Measurements from ENCODE around the gene OR51I2.

OR51I2 gene

GRCh38 chr11:5473921-5474320 lies 24.8 kb downstream of the OR51I2 start:
- Histone ChIP-seq H3K4me3 (ENCODE audit: extremely low read depth, insufficient read depth, low read length, poor library complexity, severe bottlenecking) (no peak overlapping the region), H3K4me1 (ENCODE audit: control insufficient read depth, insufficient read depth, low read length, poor library complexity, severe bottlenecking) (no peaks in the 10 kb centered on the region), H3K9me3 (ENCODE audit: control insufficient read depth, low read length) (no peaks in the 10 kb centered on the region), H3K27ac (ENCODE audit: low read depth, low read length, severe bottlenecking) (no peak overlapping the region), H3K36me3 (ENCODE audit: control insufficient read depth, insufficient read depth, low read length) (no peaks in the 10 kb centered on the region)

GRCh38 chr11:5476186-5476819 lies 27.2 kb downstream of the OR51I2 start:
- Histone ChIP-seq H3K4me3 (ENCODE audit: extremely low read depth, insufficient read depth, low read length, poor library complexity, severe bottlenecking) (no peak overlapping the region), H3K4me1 (ENCODE audit: control insufficient read depth, insufficient read depth, low read length, poor library complexity, severe bottlenecking) (no peaks in the 10 kb centered on the region), H3K9me3 (ENCODE audit: control insufficient read depth, low read length) (no peaks in the 10 kb centered on the region), H3K27ac (ENCODE audit: low read depth, low read length, severe bottlenecking) (no peak overlapping the region), H3K36me3 (ENCODE audit: control insufficient read depth, insufficient read depth, low read length) (no peaks in the 10 kb centered on the region)
- no CpG with 5 or more reads among the region's 2 CpGs for WGBS, 2 experiments (ENCODE audit: insufficient coverage in 2 of 2)

GRCh38 chr11:5486003-5486402 lies 36.9 kb downstream of the OR51I2 start:
- WGBS, 2 experiments (ENCODE audit: insufficient coverage in 2 of 2): 100% methylated on average over 1 of the region's 3 CpGs; no CpG with 5 or more reads in 1 of the 2 experiments
- no peak overlapping the region for H3K27ac ChIP-seq (ENCODE audit: low read depth, low read length, severe bottlenecking)

GRCh38 chr11:5486421-5486820 lies 37.3 kb downstream of the OR51I2 start:
- Histone ChIP-seq H3K36me3 (ENCODE audit: control insufficient read depth, insufficient read depth, low read length) (no peaks in the 10 kb centered on the region), H3K9me3 (ENCODE audit: control insufficient read depth, low read length) (no peaks in the 10 kb centered on the region), H3K4me1 (ENCODE audit: control insufficient read depth, insufficient read depth, low read length, poor library complexity, severe bottlenecking) (no peaks in the 10 kb centered on the region), H3K4me3 (ENCODE audit: extremely low read depth, insufficient read depth, low read length, poor library complexity, severe bottlenecking) (no peak overlapping the region), H3K27ac (ENCODE audit: low read depth, low read length, severe bottlenecking) (no peak overlapping the region)
- 75 to 100% methylated on average over 1 of the region's 3 CpGs for WGBS, 2 experiments (ENCODE audit: insufficient coverage in 2 of 2)

More at GRCh38 chr11:5486003-5486402, 36.9 kb downstream of the OR51I2 start:
- Histone ChIP-seq H3K4me3 (ENCODE audit: extremely low read depth, insufficient read depth, low read length, poor library complexity, severe bottlenecking) (no peak overlapping the region), H3K9me3 (ENCODE audit: control insufficient read depth, low read length) (no peaks in the 10 kb centered on the region), H3K36me3 (ENCODE audit: control insufficient read depth, insufficient read depth, low read length) (no peaks in the 10 kb centered on the region), H3K4me1 (ENCODE audit: control insufficient read depth, insufficient read depth, low read length, poor library complexity, severe bottlenecking) (no peaks in the 10 kb centered on the region)

- Histone ChIP-seq H3K36me3 (ENCODE audit: control insufficient read depth, insufficient read depth, low read length) (no peaks in the 10 kb centered on the region), H3K4me1 (ENCODE audit: control insufficient read depth, insufficient read depth, low read length, poor library complexity, severe bottlenecking) (no peaks in the 10 kb centered on the region), H3K27ac (ENCODE audit: low read depth, low read length, severe bottlenecking) (no peak within 1 kb of the TSS), H3K9me3 (ENCODE audit: control insufficient read depth, low read length) (no peaks in the 10 kb centered on the region), H3K4me3 (ENCODE audit: extremely low read depth, insufficient read depth, low read length, poor library complexity, severe bottlenecking) (no peak within 1 kb of the TSS)
Measured at GRCh38 chr11:5488385-5488784, 39.3 kb downstream of the OR51I2 start, which contains the start of gene OR52D1. Gene OR52D1, plus strand, starts transcription at chr11:5488685. Its CDS starts 22 bp downstream, at chr11:5488707.

GRCh38 chr11:5488798-5489399 lies 39.8 kb downstream of the OR51I2 start:
- Histone ChIP-seq H3K9me3 (ENCODE audit: control insufficient read depth, low read length) (no peaks in the 10 kb centered on the region), H3K4me3 (ENCODE audit: extremely low read depth, insufficient read depth, low read length, poor library complexity, severe bottlenecking) (no peak overlapping the region), H3K27ac (ENCODE audit: low read depth, low read length, severe bottlenecking) (no peak overlapping the region), H3K36me3 (ENCODE audit: control insufficient read depth, insufficient read depth, low read length) (no peaks in the 10 kb centered on the region), H3K4me1 (ENCODE audit: control insufficient read depth, insufficient read depth, low read length, poor library complexity, severe bottlenecking) (no peaks in the 10 kb centered on the region)
- 95 to 98% methylated on average over 4 of the region's 4 CpGs for WGBS, 2 experiments (ENCODE audit: insufficient coverage in 2 of 2)

GRCh38 chr11:5489576-5490357 lies 40.6 kb downstream of the OR51I2 start:
- H3K9me3 ChIP-seq (ENCODE audit: control insufficient read depth, low read length): no peaks in the 10 kb centered on the region
- H3K4me1 ChIP-seq (ENCODE audit: control insufficient read depth, insufficient read depth, low read length, poor library complexity, severe bottlenecking): no peaks in the 10 kb centered on the region
- H3K36me3 ChIP-seq (ENCODE audit: control insufficient read depth, insufficient read depth, low read length): no peaks in the 10 kb centered on the region
- WGBS, 2 experiments (ENCODE audit: insufficient coverage in 2 of 2): 50 to 65% methylated on average over 2 to 4 of the region's 5 CpGs
- H3K27ac ChIP-seq (ENCODE audit: low read depth, low read length, severe bottlenecking): no peak overlapping the region
- H3K4me3 ChIP-seq (ENCODE audit: extremely low read depth, insufficient read depth, low read length, poor library complexity, severe bottlenecking): no peak overlapping the region

- Histone ChIP-seq H3K4me3 (ENCODE audit: extremely low read depth, insufficient read depth, low read length, poor library complexity, severe bottlenecking) (no peak overlapping the region), H3K4me1 (ENCODE audit: control insufficient read depth, insufficient read depth, low read length, poor library complexity, severe bottlenecking) (no peaks in the 10 kb centered on the region), H3K36me3 (ENCODE audit: control insufficient read depth, insufficient read depth, low read length) (no peaks in the 10 kb centered on the region), H3K27ac (ENCODE audit: low read depth, low read length, severe bottlenecking) (no peak overlapping the region), H3K9me3 (ENCODE audit: control insufficient read depth, low read length) (no peaks in the 10 kb centered on the region)
- 83% methylated on average over 2 of the region's 2 CpGs; no CpG with 5 or more reads in 1 of the 2 experiments for WGBS, 2 experiments (ENCODE audit: insufficient coverage in 2 of 2)
Measured at GRCh38 chr11:5499671-5500070, 50.5 kb downstream of the OR51I2 start.

- no peaks in the 10 kb centered on the region for H3K9me3 ChIP-seq (ENCODE audit: control insufficient read depth, low read length)
- H3K4me3 ChIP-seq (ENCODE audit: extremely low read depth, insufficient read depth, low read length, poor library complexity, severe bottlenecking): no peak overlapping the region
- no peaks in the 10 kb centered on the region for H3K4me1 ChIP-seq (ENCODE audit: control insufficient read depth, insufficient read depth, low read length, poor library complexity, severe bottlenecking)
- 71 to 96% methylated on average over 1 to 4 of the region's 6 CpGs for WGBS, 2 experiments (ENCODE audit: insufficient coverage in 2 of 2)
- no peak overlapping the region for H3K27ac ChIP-seq (ENCODE audit: low read depth, low read length, severe bottlenecking)
- H3K36me3 ChIP-seq (ENCODE audit: control insufficient read depth, insufficient read depth, low read length): no peaks in the 10 kb centered on the region
Measured at GRCh38 chr11:5500393-5500801, 51.3 kb downstream of the OR51I2 start.

GRCh38 chr11:5504403-5504921 lies 55.3 kb downstream of the OR51I2 start:
- H3K9me3 ChIP-seq (ENCODE audit: control insufficient read depth, low read length): no peaks in the 10 kb centered on the region
- H3K36me3 ChIP-seq (ENCODE audit: control insufficient read depth, insufficient read depth, low read length): no peaks in the 10 kb centered on the region
- WGBS, 2 experiments (ENCODE audit: insufficient coverage in 2 of 2): 80 to 90% methylated on average over 2 of the region's 2 CpGs
- H3K4me1 ChIP-seq (ENCODE audit: control insufficient read depth, insufficient read depth, low read length, poor library complexity, severe bottlenecking): no peaks in the 10 kb centered on the region
- no peak overlapping the region for H3K27ac ChIP-seq (ENCODE audit: low read depth, low read length, severe bottlenecking)
- H3K4me3 ChIP-seq (ENCODE audit: extremely low read depth, insufficient read depth, low read length, poor library complexity, severe bottlenecking): no peak overlapping the region

All from mesodermal cell (in vitro differentiated cells).